Immature natural killer cell (primary cell): ENCODE data around the gene RPL18A. TPM values are rescaled to one million over a fixed set of nuclear protein-coding genes. Genes with fewer than 3 reads are reported as not detected.
"Not testable (repeated sequence)": the region's sequence is repeated elsewhere in the genome, so short reads cannot be mapped to it uniquely, and the experiment has no call there.

Experiments
- DNase-seq, 3 donors: peaks; one replicate each; pipeline ENCODE4 v3.0.0; 2022; ENCODE audit warnings: mixed read lengths in 1 of 3
- H3K27ac Mint-ChIP-seq, 6 donors: one replicate each; pipeline ENCODE4 v1.8.0; 2020; ENCODE audit warnings: mixed read lengths in 6 of 6, mild to moderate bottlenecking in 5 of 6, inconsistent platforms in 4 of 6, moderate library complexity in 3 of 6
- H3K27me3 Mint-ChIP-seq, 3 donors: one replicate each; pipeline ENCODE4 v1.8.0; 2020 to 2021; ENCODE audit warnings: low read depth in 3 of 3, mild to moderate bottlenecking in 3 of 3, mixed read lengths in 3 of 3, moderate library complexity in 3 of 3, inconsistent platforms in 1 of 3
- H3K36me3 Mint-ChIP-seq, 3 donors: one replicate each; pipeline ENCODE4 v1.8.0; 2020; ENCODE audit warnings: mixed read lengths in 3 of 3, inconsistent platforms in 2 of 3, mild to moderate bottlenecking in 2 of 3
- H3K4me1 Mint-ChIP-seq, 2 donors: one replicate each; pipeline ENCODE4 v1.8.0; 2020; ENCODE audit warnings: inconsistent platforms in 2 of 2, mild to moderate bottlenecking in 2 of 2, mixed read lengths in 2 of 2, moderate library complexity in 1 of 2
- H3K4me3 Mint-ChIP-seq, 5 donors: one replicate each; pipeline ENCODE4 v1.8.0; 2020; ENCODE audit warnings: mild to moderate bottlenecking in 5 of 5, mixed read lengths in 5 of 5, inconsistent platforms in 3 of 5, moderate library complexity in 3 of 5
- H3K9me3 Mint-ChIP-seq, 6 donors: one replicate each; pipeline ENCODE4 v1.8.0; 2020; ENCODE audit warnings: mild to moderate bottlenecking in 6 of 6, mixed read lengths in 6 of 6, inconsistent platforms in 4 of 6, moderate library complexity in 3 of 6
- polyA plus RNA-seq, 3 donors: library from polyadenylated mRNA; unstranded; fragments of 300-500 nt; fragmentation: Illumina TruSeq; gene quantifications; one replicate each; pipeline ENCODE4 v1.2.3, GENCODE V29; 2021

RPL18A gene
- polyA plus RNA-seq, 3 donors from 2014 or later = 1,385 to 2,434 (median 1,562) TPM

GRCh38 chr19:17883627-17884410 lies 24.1 kb downstream of the RPL18A start:
- no peak overlapping the region for H3K27ac Mint-ChIP-seq
- no peaks in the 10 kb centered on the region for H3K27me3 Mint-ChIP-seq

DNA sequence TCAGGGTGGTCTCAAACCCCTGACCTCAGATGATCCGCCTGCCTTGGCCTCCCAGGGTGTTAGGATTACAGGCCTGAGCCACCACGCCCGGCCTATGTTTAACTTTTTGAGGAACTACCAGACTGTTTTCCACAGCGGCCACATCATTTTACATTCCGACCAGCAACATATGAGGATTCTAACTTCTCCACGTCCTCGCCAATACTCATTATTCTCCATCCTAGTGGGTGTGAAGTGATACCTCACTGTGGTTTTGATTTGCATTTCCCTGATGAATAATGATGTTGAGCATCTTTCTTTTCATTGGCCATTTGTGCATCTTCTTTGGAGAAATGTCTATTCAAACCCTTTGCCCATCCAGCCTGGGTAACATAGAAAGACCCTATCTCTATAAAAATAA lies 26.8 kb downstream of the RPL18A start:
- no peak overlapping the region for H3K4me3 Mint-ChIP-seq
- DNase-seq = no peak
- H3K9me3 Mint-ChIP-seq = no peaks in the 10 kb centered on the region
- H3K27ac Mint-ChIP-seq = no peak overlapping the region
- H3K27me3 Mint-ChIP-seq = peaks cover 0 to 7% (median 0%) of the 10 kb centered on the region in 3 donors
- no peaks in the 10 kb centered on the region for H3K4me1 Mint-ChIP-seq
- H3K36me3 Mint-ChIP-seq = no peaks in the 10 kb centered on the region

More at GRCh38 chr19:17883627-17884410, 24.1 kb downstream of the RPL18A start:
- no peaks in the 10 kb centered on the region for H3K9me3 Mint-ChIP-seq
- H3K4me1 Mint-ChIP-seq = no peaks in the 10 kb centered on the region
- no peaks in the 10 kb centered on the region for H3K36me3 Mint-ChIP-seq
- no peak overlapping the region for H3K4me3 Mint-ChIP-seq
- no peak for DNase-seq

DNA sequence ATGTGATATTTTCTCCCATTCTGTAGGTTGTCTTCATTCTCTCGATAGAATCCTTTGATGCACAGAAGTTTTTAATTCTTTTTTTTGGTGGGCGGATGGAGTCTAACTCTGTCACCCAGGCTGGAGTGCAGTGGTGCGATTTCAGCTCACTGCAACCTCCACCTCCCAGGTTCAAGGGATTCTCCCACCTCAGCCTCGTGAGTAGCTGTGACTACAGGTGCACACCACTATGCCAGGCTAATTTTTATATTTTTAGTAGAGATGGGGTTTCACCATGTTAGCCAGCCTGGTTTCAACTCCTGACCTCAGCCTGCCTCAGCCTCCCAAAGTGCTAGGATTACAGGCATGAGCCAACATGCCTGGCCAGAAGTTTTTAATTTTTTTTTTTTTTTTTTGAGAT lies 27.5 kb downstream of the RPL18A start:
- not testable (repeated sequence) for H3K27me3 Mint-ChIP-seq, H3K27ac Mint-ChIP-seq, H3K36me3 Mint-ChIP-seq

GRCh38 chr19:17888260-17888659 lies 28.6 kb downstream of the RPL18A start:
- Mint-ChIP-seq H3K9me3 (no peaks in the 10 kb centered on the region), H3K27ac (no peak overlapping the region), H3K36me3 (no peaks in the 10 kb centered on the region), H3K4me3 (no peak overlapping the region), H3K4me1 (no peaks in the 10 kb centered on the region), H3K27me3 (peaks cover 0 to 12% (median 1%) of the 10 kb centered on the region in 3 donors)
- no peak for DNase-seq

More for the DNA sequence above, 27.5 kb downstream of the RPL18A start:
- not testable (repeated sequence) for H3K9me3 Mint-ChIP-seq, H3K4me1 Mint-ChIP-seq, H3K4me3 Mint-ChIP-seq, DNase-seq

DNA sequence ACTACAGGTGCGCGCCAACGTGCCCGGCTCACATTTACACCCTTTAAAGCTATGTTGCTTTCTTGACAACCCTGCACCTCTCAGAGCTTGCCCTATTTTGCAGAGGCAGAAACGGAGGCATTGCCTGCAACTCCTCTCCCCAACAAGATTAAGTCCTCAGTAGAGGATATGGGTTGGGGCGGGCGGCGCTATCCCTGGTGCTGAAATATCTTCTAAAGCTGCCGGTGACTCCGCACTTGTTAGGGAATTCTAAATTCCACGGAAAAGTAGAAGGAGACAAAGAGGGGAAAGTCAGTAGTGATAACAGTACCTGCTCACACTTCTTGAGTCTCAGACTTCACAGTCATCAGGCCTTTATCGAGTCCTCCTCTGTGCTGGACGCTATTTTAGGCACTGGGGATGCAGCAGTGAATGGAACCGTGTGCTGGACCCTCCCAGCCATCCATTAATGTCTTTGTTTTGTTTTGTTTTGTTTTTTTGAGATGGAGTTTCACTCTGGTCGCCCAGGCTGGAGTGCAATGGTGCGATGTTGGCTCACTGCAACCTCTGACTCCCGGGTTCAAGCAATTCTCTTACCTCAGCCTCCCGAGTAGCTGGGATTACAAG lies 30.0 kb downstream of the RPL18A start:
- no peak overlapping the region for H3K27ac Mint-ChIP-seq
- no peak overlapping the region for H3K4me3 Mint-ChIP-seq
- DNase-seq = no peak
- H3K36me3 Mint-ChIP-seq = no peaks in the 10 kb centered on the region
- H3K4me1 Mint-ChIP-seq = no peaks in the 10 kb centered on the region
- no peaks in the 10 kb centered on the region for H3K9me3 Mint-ChIP-seq
- peaks cover 1 to 12% (median 2%) of the 10 kb centered on the region in 3 donors for H3K27me3 Mint-ChIP-seq

DNA sequence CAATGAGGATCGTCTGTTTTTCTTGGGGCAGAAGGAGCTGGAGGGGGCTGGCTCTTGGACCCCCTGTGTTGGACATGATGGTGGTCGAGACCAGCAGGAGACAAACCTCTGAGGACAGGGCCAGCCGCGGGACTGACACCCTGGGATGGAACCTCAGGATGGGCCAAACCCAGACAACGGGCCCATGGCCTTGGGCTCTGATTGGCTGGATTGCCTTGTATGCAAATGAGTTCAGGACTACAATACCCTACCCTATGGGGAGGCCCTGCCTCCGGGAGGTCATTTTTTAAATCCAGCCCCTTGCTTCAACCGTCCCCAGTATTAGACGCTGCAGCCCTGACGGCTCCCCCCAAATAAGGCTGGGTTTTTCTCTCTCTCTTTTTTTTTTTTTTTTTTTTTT lies 34.1 kb downstream of the RPL18A start:
- H3K4me1 Mint-ChIP-seq = no peaks in the 10 kb centered on the region
- DNase-seq = no peak
- H3K27me3 Mint-ChIP-seq = peaks cover 1 to 15% (median 5%) of the 10 kb centered on the region in 3 donors
- no peaks in the 10 kb centered on the region for H3K9me3 Mint-ChIP-seq
- no peaks in the 10 kb centered on the region for H3K36me3 Mint-ChIP-seq
- no peak overlapping the region for H3K27ac Mint-ChIP-seq
- no peak overlapping the region for H3K4me3 Mint-ChIP-seq

- no peak overlapping the region for H3K4me3 Mint-ChIP-seq
Measured at GRCh38 chr19:17902701-17903100, 43.0 kb downstream of the RPL18A start.

DNA sequence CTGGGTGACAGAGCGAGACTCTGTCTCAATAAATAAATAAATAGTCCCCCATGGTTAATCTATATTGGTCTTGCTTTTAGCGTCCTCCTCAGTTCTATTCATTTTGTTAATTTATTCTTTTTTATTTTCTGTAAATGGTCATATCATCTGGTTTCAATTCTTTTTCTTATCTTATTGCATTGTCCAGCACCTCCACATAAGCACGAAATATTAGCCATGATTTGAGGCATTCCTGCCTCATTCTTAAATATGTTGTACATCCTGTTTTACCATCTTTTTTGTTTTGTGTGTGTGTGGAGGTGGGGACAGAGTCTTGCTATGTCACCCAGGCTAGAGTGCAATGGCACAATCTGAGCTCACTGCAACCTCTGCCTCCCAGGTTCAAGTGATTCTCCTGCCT lies 48.5 kb downstream of the RPL18A start:
- peaks cover 1 to 4% (median 4%) of the 10 kb centered on the region in 3 donors for H3K27me3 Mint-ChIP-seq
- H3K36me3 Mint-ChIP-seq = no peaks in the 10 kb centered on the region
- no peak overlapping the region for H3K27ac Mint-ChIP-seq
- H3K4me3 Mint-ChIP-seq = no peak overlapping the region
- DNase-seq = no peak
- H3K9me3 Mint-ChIP-seq = peaks cover 0 to 9% (median 5%) of the 10 kb centered on the region in 6 donors
- no peaks in the 10 kb centered on the region for H3K4me1 Mint-ChIP-seq

More at GRCh38 chr19:17902701-17903100, 43.0 kb downstream of the RPL18A start:
- Mint-ChIP-seq H3K9me3 (no peaks in the 10 kb centered on the region), H3K27me3 (peaks cover 0 to 5% (median 2%) of the 10 kb centered on the region in 3 donors), H3K36me3 (no peaks in the 10 kb centered on the region), H3K27ac (no peak overlapping the region), H3K4me1 (no peaks in the 10 kb centered on the region)
- DNase-seq = no peak

DNA sequence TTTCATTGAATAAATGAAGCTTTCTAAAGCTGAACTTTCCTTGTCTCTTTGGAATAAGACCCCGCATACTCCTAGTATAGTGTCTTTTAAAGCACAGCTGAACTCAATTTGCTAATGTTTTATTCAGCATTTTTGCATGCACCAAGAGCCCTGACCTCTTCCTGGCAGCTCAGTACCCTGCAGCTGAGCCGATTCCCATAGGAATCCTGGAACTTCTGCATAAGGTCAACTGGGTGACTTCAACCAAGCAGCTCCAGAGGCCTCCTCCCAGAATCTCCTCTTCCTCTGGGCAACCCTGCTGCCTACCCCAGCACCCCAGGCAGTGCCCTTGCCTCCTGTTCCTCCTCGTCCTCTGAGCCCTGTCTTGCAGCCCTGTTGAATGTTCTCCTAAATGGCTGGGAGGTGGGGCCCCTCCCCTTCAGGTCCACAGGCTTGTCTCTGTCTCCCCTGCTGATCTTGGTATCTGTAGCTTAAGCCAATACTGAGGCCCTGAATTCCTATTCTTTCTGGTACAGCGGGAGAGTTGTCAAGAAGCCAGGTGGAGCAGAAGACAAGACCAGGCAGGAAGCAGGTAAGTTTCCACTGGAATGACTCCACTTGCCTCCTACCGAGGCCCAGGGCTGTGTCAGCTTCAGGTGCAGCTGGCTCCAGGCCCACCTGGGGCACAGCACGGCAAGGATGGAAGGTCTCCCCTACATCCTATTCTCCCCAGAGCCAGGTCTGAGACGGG lies 49.5 kb downstream of the RPL18A start:
- no peak overlapping the region for H3K4me3 Mint-ChIP-seq
- peaks cover 1 to 7% (median 2%) of the 10 kb centered on the region in 3 donors for H3K27me3 Mint-ChIP-seq
- no peaks in the 10 kb centered on the region for H3K4me1 Mint-ChIP-seq
- peaks cover 2 to 11% (median 5%) of the 10 kb centered on the region in 6 donors for H3K9me3 Mint-ChIP-seq
- no peaks in the 10 kb centered on the region for H3K36me3 Mint-ChIP-seq
- no peak overlapping the region for H3K27ac Mint-ChIP-seq
- DNase-seq = no peak

DNA sequence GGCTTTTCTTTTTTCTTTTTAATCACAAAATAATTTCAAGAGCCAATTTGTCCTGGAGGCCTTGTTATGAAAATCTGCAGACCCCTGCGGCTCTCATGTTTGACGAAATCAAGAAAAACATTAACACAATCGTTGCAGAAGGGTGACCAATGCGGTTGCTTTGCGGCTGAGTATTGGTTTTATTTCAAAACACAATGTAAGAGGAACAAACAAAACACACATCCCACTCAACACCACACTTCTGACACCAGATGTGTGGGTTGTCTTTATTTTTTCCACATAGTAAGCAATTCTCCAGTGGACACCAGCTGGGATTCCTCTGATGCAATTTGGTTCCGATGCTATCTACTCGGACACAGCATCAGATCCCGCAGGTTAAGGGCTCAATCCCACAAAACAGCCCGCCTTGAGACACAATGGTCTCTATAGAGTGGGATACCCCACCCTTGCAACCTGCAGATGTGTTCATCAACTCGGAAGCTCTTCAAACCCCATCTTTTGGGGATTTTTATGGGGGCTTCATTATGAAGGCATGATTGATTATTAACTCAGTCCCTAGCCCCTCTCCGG lies 51.2 kb downstream of the RPL18A start:
- DNase-seq = no peak
- Mint-ChIP-seq H3K27ac (no peak overlapping the region), H3K4me1 (no peaks in the 10 kb centered on the region), H3K27me3 (peaks cover 1 to 7% (median 2%) of the 10 kb centered on the region in 3 donors), H3K9me3 (peaks cover 2 to 11% (median 5%) of the 10 kb centered on the region in 6 donors), H3K36me3 (no peaks in the 10 kb centered on the region), H3K4me3 (no peak overlapping the region)

Other genes with a start within 250 kb of the RPL18A start
- not detected for gene UNC13A, start 171.6 kb upstream of the RPL18A start, polyA plus RNA-seq
- gene MAP1S, start 140.4 kb upstream of the RPL18A start, polyA plus RNA-seq = 10 to 100 TPM; 14.7 to 51.5 (median 17.7) TPM
- 10 to 100 TPM in 1 of 3 donors, 1 to 10 TPM in 2; 2.0 to 27.0 (median 6.7) TPM for gene FCHO1, start 108.4 kb upstream of the RPL18A start, polyA plus RNA-seq
- gene B3GNT3, start 64.8 kb upstream of the RPL18A start, polyA plus RNA-seq = not detected
- 1 to 10 TPM in 1 of 3 donors, under 1 TPM in 1, not detected in 1; 0.60 to 2.0 TPM for gene INSL3, start 38.4 kb upstream of the RPL18A start, polyA plus RNA-seq
- 10 to 100 TPM; 43.5 to 79.8 (median 47.4) TPM for gene JAK3, start 11.9 kb upstream of the RPL18A start, polyA plus RNA-seq
- gene SLC5A5, start 12.0 kb downstream of the RPL18A start, polyA plus RNA-seq = 1 to 10 TPM in 1 of 3 donors, under 1 TPM in 1, not detected in 1; 0.75 to 1.4 TPM
- gene CCDC124, start 73.1 kb downstream of the RPL18A start, polyA plus RNA-seq = 10 to 100 TPM; 45.5 to 76.9 (median 52.1) TPM
- not detected for gene KCNN1, start 107.2 kb downstream of the RPL18A start, polyA plus RNA-seq
- gene ARRDC2, start 148.3 kb downstream of the RPL18A start, polyA plus RNA-seq = 10 to 100 TPM; 31.4 to 39.2 (median 38.6) TPM
- 100 to 1,000 TPM in 1 of 3 donors, 10 to 100 TPM in 2; 62.7 to 105 (median 83.3) TPM for gene IL12RB1, start 227.0 kb downstream of the RPL18A start, polyA plus RNA-seq
- 10 to 100 TPM in 2 of 3 donors, 1 to 10 TPM in 1; 7.3 to 39.1 (median 12.6) TPM for gene MAST3, start 237.9 kb downstream of the RPL18A start, polyA plus RNA-seq